ENCODE measurements around the gene TIAM1. TPM values are rescaled to one million over a fixed set of nuclear protein-coding genes. Genes with fewer than 3 reads are reported as not detected.

Gene TIAM1
- total RNA-seq, 1 donor from 2014 or later = 6.6 TPM

DNA sequence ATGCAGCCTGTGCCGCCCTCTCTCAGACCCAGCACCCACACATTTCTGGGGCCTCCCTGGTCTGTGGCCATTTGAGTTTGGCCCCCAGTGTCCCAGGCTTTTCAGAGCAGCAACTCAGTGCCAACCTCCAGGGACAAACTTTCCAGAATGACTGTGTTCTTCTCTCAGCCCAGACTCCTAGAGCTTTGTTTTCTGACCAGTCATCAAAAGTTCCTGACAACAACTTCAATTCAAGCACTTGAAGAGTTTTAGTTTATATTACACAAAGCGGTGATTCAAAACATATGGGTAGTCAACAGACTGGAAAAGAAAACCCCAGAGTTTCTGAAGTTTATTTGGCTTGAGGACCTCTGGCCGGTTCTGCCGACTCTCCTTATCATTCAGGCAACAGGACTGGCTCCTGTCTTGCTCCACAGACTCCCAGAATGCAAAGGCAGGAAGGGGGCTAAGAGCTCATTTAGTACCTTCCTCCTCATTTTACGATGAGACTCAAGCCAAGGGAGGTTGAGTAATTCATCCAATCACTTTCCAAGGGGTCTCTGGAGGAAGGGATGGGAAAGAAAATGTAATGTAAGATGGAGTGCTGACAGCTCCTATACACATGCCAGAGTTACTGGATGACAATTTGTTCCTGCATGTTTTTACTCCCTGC lies 27.0 kb upstream of the TIAM1 start:
- DNase-seq (ENCODE audit: low spot score) = no peak
- Mint-ChIP-seq H3K9me3 (ENCODE audit: low read depth) (no peaks in the 10 kb centered on the region), H3K27ac (ENCODE audit: unreplicated experiment) (no peak overlapping the region), H3K4me3 (ENCODE audit: unreplicated experiment) (no peak overlapping the region), H3K4me1 (ENCODE audit: low read depth) (peaks cover 10% of the 10 kb centered on the region), H3K27me3 (ENCODE audit: low read depth) (peaks cover 2% of the 10 kb centered on the region), H3K36me3 (ENCODE audit: low read depth) (no peaks in the 10 kb centered on the region)
- TF ChIP-seq, protein P1, sequence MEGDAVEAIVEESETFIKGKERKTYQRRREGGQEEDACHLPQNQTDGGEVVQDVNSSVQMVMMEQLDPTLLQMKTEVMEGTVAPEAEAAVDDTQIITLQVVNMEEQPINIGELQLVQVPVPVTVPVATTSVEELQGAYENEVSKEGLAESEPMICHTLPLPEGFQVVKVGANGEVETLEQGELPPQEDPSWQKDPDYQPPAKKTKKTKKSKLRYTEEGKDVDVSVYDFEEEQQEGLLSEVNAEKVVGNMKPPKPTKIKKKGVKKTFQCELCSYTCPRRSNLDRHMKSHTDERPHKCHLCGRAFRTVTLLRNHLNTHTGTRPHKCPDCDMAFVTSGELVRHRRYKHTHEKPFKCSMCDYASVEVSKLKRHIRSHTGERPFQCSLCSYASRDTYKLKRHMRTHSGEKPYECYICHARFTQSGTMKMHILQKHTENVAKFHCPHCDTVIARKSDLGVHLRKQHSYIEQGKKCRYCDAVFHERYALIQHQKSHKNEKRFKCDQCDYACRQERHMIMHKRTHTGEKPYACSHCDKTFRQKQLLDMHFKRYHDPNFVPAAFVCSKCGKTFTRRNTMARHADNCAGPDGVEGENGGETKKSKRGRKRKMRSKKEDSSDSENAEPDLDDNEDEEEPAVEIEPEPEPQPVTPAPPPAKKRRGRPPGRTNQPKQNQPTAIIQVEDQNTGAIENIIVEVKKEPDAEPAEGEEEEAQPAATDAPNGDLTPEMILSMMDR (IDR thresholded peaks at IDR 0.05) = no peak

DNA sequence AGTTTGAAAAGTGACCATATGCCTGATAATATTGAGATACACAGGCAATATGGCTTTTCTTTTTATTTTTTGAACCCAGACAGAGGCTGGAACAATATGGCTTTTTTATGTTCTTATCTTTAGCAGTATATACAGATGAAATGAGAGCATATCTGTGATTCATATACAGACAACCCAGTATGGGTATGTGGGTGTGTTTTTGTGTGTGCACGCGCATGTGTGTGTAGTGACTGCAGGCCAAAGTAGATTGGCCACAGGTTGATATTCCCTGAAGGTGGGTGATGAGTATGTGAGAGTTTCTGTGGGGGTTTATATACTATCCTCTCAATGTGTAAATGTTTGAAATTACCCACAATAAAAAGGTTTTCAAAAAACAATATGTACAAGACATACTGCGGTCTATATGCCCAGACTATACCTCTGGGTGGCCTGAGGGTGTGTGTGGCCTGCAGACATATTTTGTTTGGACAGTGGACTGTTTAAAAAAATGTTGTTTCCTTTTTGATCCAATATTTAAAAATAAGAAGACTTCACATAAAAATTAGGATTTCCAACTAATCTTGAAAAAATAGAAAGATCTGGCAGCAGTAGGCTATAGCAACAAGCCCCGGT lies 26.3 kb upstream of the TIAM1 start:
- TF ChIP-seq, protein P1 (IDR thresholded peaks at IDR 0.05) = no peak
- H3K36me3 Mint-ChIP-seq (ENCODE audit: low read depth) = no peaks in the 10 kb centered on the region
- peaks cover 10% of the 10 kb centered on the region for H3K4me1 Mint-ChIP-seq (ENCODE audit: low read depth)
- no peak for DNase-seq (ENCODE audit: low spot score)
- H3K27me3 Mint-ChIP-seq (ENCODE audit: low read depth) = peaks cover 2% of the 10 kb centered on the region
- no peak overlapping the region for H3K4me3 Mint-ChIP-seq (ENCODE audit: unreplicated experiment)
- H3K9me3 Mint-ChIP-seq (ENCODE audit: low read depth) = no peaks in the 10 kb centered on the region
- no peak overlapping the region for H3K27ac Mint-ChIP-seq (ENCODE audit: unreplicated experiment)

DNA sequence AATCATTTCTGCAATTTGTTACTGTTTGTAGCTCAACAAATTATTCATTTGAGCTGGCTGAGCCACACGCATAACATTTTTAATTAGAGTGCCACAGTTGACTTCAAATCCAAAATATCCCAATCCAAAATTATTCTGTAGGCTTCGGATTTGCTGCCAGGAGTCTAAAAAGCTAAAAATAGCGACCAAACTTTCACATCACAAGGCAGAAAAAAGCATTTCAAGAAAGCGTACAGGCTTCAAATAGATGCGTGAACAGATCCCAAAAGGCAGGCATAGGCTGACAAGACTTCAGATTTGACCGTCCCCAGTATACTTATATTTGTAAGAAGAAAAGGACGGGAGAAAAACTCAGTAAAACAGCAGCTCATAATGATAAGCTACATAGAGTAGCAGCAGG lies 24.3 kb upstream of the TIAM1 start:
- Mint-ChIP-seq H3K9me3 (ENCODE audit: low read depth) (no peaks in the 10 kb centered on the region), H3K4me1 (ENCODE audit: low read depth) (peaks cover 16% of the 10 kb centered on the region), H3K36me3 (ENCODE audit: low read depth) (no peaks in the 10 kb centered on the region)

DNA sequence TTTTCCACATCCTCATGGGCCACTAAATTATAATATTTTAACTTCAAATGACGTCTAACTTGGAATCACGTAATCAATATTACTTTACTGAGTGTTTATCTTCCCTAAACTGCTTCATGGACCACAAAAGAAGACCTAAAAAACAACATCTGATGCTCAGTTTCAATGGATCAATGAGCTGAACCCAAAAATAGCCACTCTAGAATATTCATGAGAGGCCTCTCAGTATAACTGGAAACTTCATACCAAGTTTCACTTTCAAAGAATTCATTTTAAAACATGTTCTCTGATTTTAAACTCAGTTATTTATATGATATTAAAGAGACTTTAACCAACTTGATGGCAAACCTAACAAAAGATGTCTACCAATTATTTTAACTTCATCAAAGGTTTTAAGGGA lies 23.7 kb upstream of the TIAM1 start:
- H3K27ac Mint-ChIP-seq (ENCODE audit: unreplicated experiment) = no peak overlapping the region
- H3K9me3 Mint-ChIP-seq (ENCODE audit: low read depth) = no peaks in the 10 kb centered on the region
- no peak overlapping the region for H3K4me3 Mint-ChIP-seq (ENCODE audit: unreplicated experiment)
- H3K36me3 Mint-ChIP-seq (ENCODE audit: low read depth) = no peaks in the 10 kb centered on the region
- DNase-seq (ENCODE audit: low spot score) = no peak
- H3K4me1 Mint-ChIP-seq (ENCODE audit: low read depth) = peaks cover 16% of the 10 kb centered on the region
- H3K27me3 Mint-ChIP-seq (ENCODE audit: low read depth) = no peaks in the 10 kb centered on the region
- TF ChIP-seq, protein P1 (IDR thresholded peaks at IDR 0.05) = no peak

More for the DNA sequence above, 24.3 kb upstream of the TIAM1 start:
- H3K27me3 Mint-ChIP-seq (ENCODE audit: low read depth) = no peaks in the 10 kb centered on the region
- no peak for DNase-seq (ENCODE audit: low spot score)
- no peak overlapping the region for H3K27ac Mint-ChIP-seq (ENCODE audit: unreplicated experiment)
- H3K4me3 Mint-ChIP-seq (ENCODE audit: unreplicated experiment) = no peak overlapping the region
- TF ChIP-seq, protein P1 (IDR thresholded peaks at IDR 0.05) = no peak

DNA sequence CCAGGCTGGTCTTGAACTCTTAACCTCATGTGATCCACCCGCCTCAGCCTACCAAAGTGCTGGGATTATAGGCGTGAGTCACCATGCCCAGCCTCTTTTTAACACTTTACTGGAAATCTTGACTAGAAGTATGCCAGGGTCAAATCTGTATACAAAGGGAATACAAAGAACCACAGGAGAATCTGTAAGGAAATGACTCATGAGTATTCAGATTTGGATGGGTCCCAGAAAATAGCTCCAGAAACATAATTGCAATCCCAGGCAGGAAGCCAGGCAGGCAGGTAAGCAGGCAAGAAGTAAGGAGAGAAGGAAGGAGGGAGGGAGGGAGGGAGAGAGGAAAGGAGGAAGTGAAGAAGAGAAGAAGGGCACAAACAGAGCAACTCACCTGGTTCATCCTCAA lies 22.8 kb upstream of the TIAM1 start:
- TF ChIP-seq, protein P1 (IDR thresholded peaks at IDR 0.05) = no peak
- Mint-ChIP-seq H3K36me3 (ENCODE audit: low read depth) (no peaks in the 10 kb centered on the region), H3K4me1 (ENCODE audit: low read depth) (peaks cover 16% of the 10 kb centered on the region), H3K27me3 (ENCODE audit: low read depth) (no peaks in the 10 kb centered on the region), H3K27ac (ENCODE audit: unreplicated experiment) (no peak overlapping the region), H3K9me3 (ENCODE audit: low read depth) (no peaks in the 10 kb centered on the region), H3K4me3 (ENCODE audit: unreplicated experiment) (no peak overlapping the region)
- DNase-seq (ENCODE audit: low spot score) = no peak
